RWPE1 (cell line): Measurements from ENCODE around the gene DNAJC13.

Experiments used
- CTCF ChIA-PET: fragments of 350-600 bp; sonication (Branson Sonifier 250); formaldehyde crosslinking; extraction: SDS; loops from one replicate; lab custom pipeline; 2021; lab: Yijun Ruan, JAX
- POLR2A ChIA-PET: fragments of 400-600 bp; formaldehyde crosslinking; extraction: SDS; loops from one replicate; lab custom pipeline; 2020; ENCODE audit warnings: antibody characterized with exemption; ENCODE audit not compliant: low non-redundant PET; lab: Yijun Ruan, JAX
- DNase-seq: peaks from one replicate; pipeline ENCODE4 v3.0.0; 2012; ENCODE audit warnings: low spot score
- H3K27ac ChIP-seq: fragments of 450-650 bp; 2 replicates; pipeline ENCODE4 v1.5.1; 2017
- CTCF ChIP-seq: fragments of 450-650 bp; conservative IDR thresholded peaks from 2 replicates; pipeline ENCODE4 v1.5.1; 2017; ENCODE audit warnings: low read depth, mild to moderate bottlenecking

The DNAJC13 gene

GRCh38 chr3:132435911-132436425 lies 18.7 kb downstream of the DNAJC13 start:
- POLR2A ChIA-PET: interaction anchor here (0.7 kb wide), 1 partner anchor 9 kb away, joined by 3 read pairs; no protein-coding TSS in a partner anchor
- CTCF ChIA-PET: interaction anchor here (1.1 kb wide), 1 partner anchor 13 kb away, joined by 3 read pairs; no protein-coding TSS in a partner anchor
- no peak overlapping the region for H3K27ac ChIP-seq
- no peak for DNase-seq
- no peak for TF ChIP-seq CTCF

- no peak for DNase-seq
- CTCF ChIA-PET: no interaction called here
- H3K27ac ChIP-seq: no peak overlapping the region
- POLR2A ChIA-PET: no interaction called here
- no peak for TF ChIP-seq CTCF
Measured at GRCh38 chr3:132443421-132443820, 26.1 kb downstream of the DNAJC13 start.

GRCh38 chr3:132444383-132444782 lies 27.1 kb downstream of the DNAJC13 start:
- CTCF ChIA-PET: no interaction called here
- no peak overlapping the region for H3K27ac ChIP-seq
- DNase-seq: no peak
- TF ChIP-seq CTCF: no peak
- POLR2A ChIA-PET: no interaction called here

- no peak for TF ChIP-seq CTCF
- peak; percentile 60 for DNase-seq
- H3K27ac ChIP-seq: no peak overlapping the region
- ChIA-PET CTCF (interaction anchor here (0.9 kb wide), 1 partner anchor 23 kb away, joined by 3 read pairs; no protein-coding TSS in a partner anchor), POLR2A (no interaction called here)
Measured at GRCh38 chr3:132445817-132446216, 28.5 kb downstream of the DNAJC13 start.

GRCh38 chr3:132448216-132448961 lies 31.1 kb downstream of the DNAJC13 start:
- no peak overlapping the region for H3K27ac ChIP-seq
- POLR2A ChIA-PET: no interaction called here
- no peak for DNase-seq
- CTCF ChIA-PET: interaction anchor here (0.6 to 1.0 kb wide), 4 partner anchors 13 to 653 kb away, joined by 3 to 4 read pairs (median 3); no protein-coding TSS in a partner anchor
- TF ChIP-seq CTCF: no peak

- no peak for DNase-seq
- ChIA-PET CTCF (interaction anchor here (0.8 kb wide), 1 partner anchor 30 kb away, joined by 3 read pairs; no protein-coding TSS in a partner anchor), POLR2A (no interaction called here)
- no peak for TF ChIP-seq CTCF
- no peak overlapping the region for H3K27ac ChIP-seq
Measured at GRCh38 chr3:132456136-132456535, 38.8 kb downstream of the DNAJC13 start.
